IMR-90 (cell line): ENCODE results near the gene JADE2. TPM values are rescaled to one million over a fixed set of nuclear protein-coding genes. Genes with fewer than 3 reads are reported as not detected.

Source experiments
- ATAC-seq: fragments of 200-7000 bp; cut with Tn5 transposase; 2 replicates; pipeline ENCODE4 v1.9.1; 2020; ENCODE audit warnings: low read depth, mild to moderate bottlenecking, moderate library complexity
- BruUV-seq: library from RNA; stranded (reverse); fragments of 400-500 nt; replicated peaks from 2 replicates; lab custom pipeline; 2021; lab: Mats Ljungman, UMichigan
- CTCF ChIA-PET: fragments of 300-600 bp; formaldehyde crosslinking; extraction: SDS; loops from one replicate; lab custom pipeline; 2021; ENCODE audit warnings: antibody characterized with exemption; lab: Yijun Ruan, JAX
- POLR2A ChIA-PET: fragments of 300-600 bp; sonication (Branson Sonifier 250); formaldehyde crosslinking; loops from one replicate; lab custom pipeline; 2022; ENCODE audit warnings: antibody characterized with exemption; ENCODE audit not compliant: unreplicated experiment; lab: Charles Lee
- DNase-seq: peaks from one replicate; pipeline ENCODE4 v3.0.0; 2013
- H2AFZ ChIP-seq: replicated peaks from 2 replicates; pipeline ENCODE3; 2013; ENCODE audit warnings: low read length, mild to moderate bottlenecking; ENCODE audit not compliant: poor library complexity
- H2AK5ac ChIP-seq: 2 replicates; pipeline ENCODE4 v1.6.1; 2013; ENCODE audit warnings: low read depth, low read length, inconsistent platforms
- H2AK9ac ChIP-seq: replicated peaks from 2 replicates; pipeline ENCODE3; 2013; ENCODE audit warnings: mild to moderate bottlenecking, low read depth, low read length, moderate library complexity; ENCODE audit not compliant: poor library complexity
- H2BK120ac ChIP-seq: 2 replicates; pipeline ENCODE4 v1.6.1; 2013; ENCODE audit warnings: low read depth, low read length, inconsistent platforms
- H2BK15ac ChIP-seq: 3 replicates; pipeline ENCODE4 v1.6.1; 2013; ENCODE audit warnings: low read depth, low read length, inconsistent platforms
- H2BK20ac ChIP-seq: 2 replicates; pipeline ENCODE4 v1.6.1; 2013; ENCODE audit warnings: low read depth, mild to moderate bottlenecking, inconsistent platforms, low read length, moderate library complexity
- H2BK5ac ChIP-seq: 2 replicates; pipeline ENCODE4 v1.6.1; 2013; ENCODE audit warnings: mild to moderate bottlenecking, low read depth, low read length, inconsistent platforms; ENCODE audit not compliant: poor library complexity, severe bottlenecking
- H3K14ac ChIP-seq: replicated peaks from 2 replicates; pipeline ENCODE4 v1.6.1; 2013; ENCODE audit warnings: low read depth, low read length, inconsistent platforms
- H3K18ac ChIP-seq: 2 replicates; pipeline ENCODE4 v1.6.1; 2013; ENCODE audit warnings: low read depth, low read length, control low read depth
- H3K23ac ChIP-seq: 2 replicates; pipeline ENCODE4 v1.6.1; 2013; ENCODE audit warnings: low read depth, low read length, inconsistent platforms
- H3K27ac ChIP-seq: 2 replicates; pipeline ENCODE4 v1.5.1; 2013; ENCODE audit warnings: mild to moderate bottlenecking, control low read depth, low read length; ENCODE audit not compliant: insufficient read depth
- H3K27me3 ChIP-seq: 2 replicates; pipeline ENCODE4 v1.6.1; 2013; ENCODE audit warnings: low read length; ENCODE audit not compliant: control insufficient read depth, insufficient read depth
- H3K36me3 ChIP-seq: 2 replicates; pipeline ENCODE4 v1.6.1; 2013; ENCODE audit warnings: low read length, mixed read lengths; ENCODE audit not compliant: control insufficient read depth, insufficient read depth
- H3K4ac ChIP-seq: 2 replicates; pipeline ENCODE4 v1.6.1; 2013; ENCODE audit warnings: low read depth, low read length, inconsistent platforms
- H3K4me1 ChIP-seq: 2 replicates; pipeline ENCODE4 v1.6.1; 2013; ENCODE audit warnings: low read length, mixed read lengths; ENCODE audit not compliant: control insufficient read depth, insufficient read depth
- H3K4me2 ChIP-seq: 2 replicates; pipeline ENCODE4 v1.6.1; 2013; ENCODE audit warnings: low read depth, mild to moderate bottlenecking, control low read depth, low read length, moderate library complexity
- H3K4me3 ChIP-seq: 2 replicates; pipeline ENCODE4 v1.5.1; 2013; ENCODE audit warnings: low read depth, mild to moderate bottlenecking, control low read depth, low read length, moderate library complexity; ENCODE audit not compliant: insufficient read depth
- H3K56ac ChIP-seq: 2 replicates; pipeline ENCODE4 v1.6.1; 2013; ENCODE audit warnings: low read length, inconsistent platforms; ENCODE audit not compliant: insufficient read depth; ENCODE audit errors: extremely low read depth
- H3K79me1 ChIP-seq, 2 experiments: 2 replicates each; pipeline ENCODE4 v1.6.1; 2013; ENCODE audit warnings: low read length in 2 of 2, inconsistent platforms in 1 of 2, low read depth in 1 of 2
- H3K9ac ChIP-seq: 2 replicates; pipeline ENCODE4 v1.6.1; 2013; ENCODE audit warnings: low read depth, low read length, control low read depth
- H3K9me1 ChIP-seq: 2 replicates; pipeline ENCODE4 v1.6.1; 2013; ENCODE audit warnings: low read length, inconsistent platforms; ENCODE audit not compliant: insufficient read depth
- H3K9me3 ChIP-seq: 2 replicates; pipeline ENCODE4 v1.6.1; 2013; ENCODE audit warnings: low read length; ENCODE audit not compliant: control insufficient read depth, insufficient read depth
- H4K20me1 ChIP-seq: 2 replicates; pipeline ENCODE4 v1.6.1; 2013; ENCODE audit warnings: low read length, inconsistent platforms; ENCODE audit not compliant: insufficient read depth
- H4K5ac ChIP-seq: 2 replicates; pipeline ENCODE4 v1.6.1; 2013; ENCODE audit warnings: mild to moderate bottlenecking, low read depth, low read length, control low read depth
- H4K8ac ChIP-seq, 2 experiments: 2 replicates each; pipeline ENCODE4 v1.6.1; 2013; ENCODE audit warnings: low read depth in 2 of 2, low read length in 2 of 2, control low read depth in 1 of 2, inconsistent platforms in 1 of 2
- H4K91ac ChIP-seq: 2 replicates; pipeline ENCODE4 v1.6.1; 2013; ENCODE audit warnings: low read depth, low read length, inconsistent platforms; ENCODE audit not compliant: insufficient read depth
- CEBPB ChIP-seq: IDR thresholded peaks from 2 replicates; pipeline ENCODE4 v1.6.1; 2012; ENCODE audit warnings: low read depth, low read length, improper control_type of control experiment
- CHD1 ChIP-seq: IDR thresholded peaks from 2 replicates; pipeline ENCODE4 v1.6.1; 2012; ENCODE audit warnings: low read depth, low read length, improper control_type of control experiment
- CTCF ChIP-seq: conservative IDR thresholded peaks from 2 replicates; pipeline ENCODE4 v1.5.1; 2012; ENCODE audit warnings: mild to moderate bottlenecking, low read depth, low read length, improper control_type of control experiment
- ELK1 ChIP-seq: fragments of 150-350 bp; IDR thresholded peaks from 2 replicates; pipeline ENCODE4 v1.6.1; 2016; ENCODE audit warnings: low read depth, mild to moderate bottlenecking, low read length, moderate library complexity, borderline replicate concordance
- FOS ChIP-seq: fragments of 150-350 bp; IDR thresholded peaks from 2 replicates; pipeline ENCODE4 v1.6.1; 2016; ENCODE audit warnings: low read depth, low read length
- MAFK ChIP-seq: IDR thresholded peaks from 2 replicates; pipeline ENCODE4 v1.6.1; 2012; ENCODE audit warnings: low read depth, low read length, improper control_type of control experiment
- MAZ ChIP-seq: IDR thresholded peaks from 2 replicates; pipeline ENCODE4 v1.6.1; 2012; ENCODE audit warnings: low read depth, mild to moderate bottlenecking, low read length, improper control_type of control experiment, moderate library complexity, borderline replicate concordance
- MXI1 ChIP-seq: IDR thresholded peaks from 2 replicates; pipeline ENCODE4 v1.6.1; 2012; ENCODE audit warnings: low read depth, mild to moderate bottlenecking, low read length, moderate library complexity, borderline replicate concordance
- NFE2L2 ChIP-seq: fragments of 150-350 bp; IDR thresholded peaks from 2 replicates; pipeline ENCODE4 v1.6.1; 2016; ENCODE audit warnings: low read depth, mild to moderate bottlenecking, low read length
- RCOR1 ChIP-seq: IDR thresholded peaks from 2 replicates; pipeline ENCODE4 v1.6.1; 2012; ENCODE audit warnings: mild to moderate bottlenecking, low read length, improper control_type of control experiment; ENCODE audit not compliant: insufficient replicate concordance
- RFX5 ChIP-seq: IDR thresholded peaks from 2 replicates; pipeline ENCODE4 v1.8.0; 2012; ENCODE audit warnings: low read depth, mild to moderate bottlenecking, low read length, moderate library complexity
- SMC3 ChIP-seq: fragments of 150-350 bp; IDR thresholded peaks from 2 replicates; pipeline ENCODE4 v1.6.1; 2016; ENCODE audit warnings: low read depth, mild to moderate bottlenecking, antibody characterized with exemption, low read length, moderate library complexity
- USF2 ChIP-seq: fragments of 150-350 bp; IDR thresholded peaks from 2 replicates; pipeline ENCODE4 v1.6.1; 2017; ENCODE audit warnings: mild to moderate bottlenecking, antibody characterized with exemption, low read length, low read depth
- WGBS, 2 experiments: methylation state at CpG; one replicate each; pipeline versions ENCODE4 v1.1.5 to v1.1.7; 2013; ENCODE audit warnings: missing lambda C conversion rate in 2 of 2; ENCODE audit not compliant: insufficient read length in 1 of 2; ENCODE audit errors: extremely low coverage in 2 of 2; 5-methylcytosine and 5-hydroxymethylcytosine counted together
- dilution Hi-C: fragments of 300-500 bp; cut with HindIII; formaldehyde crosslinking; loops from one replicate; pipeline ENCODE4 v1.14.3; 2018; ENCODE audit warnings: low sequenced_read_pairs; ENCODE audit not compliant: unreplicated experiment
- in situ Hi-C: fragments of 300-500 bp; cut with MboI; formaldehyde crosslinking; loops from 3 replicates; pipeline ENCODE4 v1.14.3; 2019; ENCODE audit warnings: low sequenced_read_pairs, inconsistent platforms, mixed read lengths
- intact Hi-C: fragments of 100-400 bp; cut with micrococcal nuclease; formaldehyde crosslinking; loops from 2 replicates; pipeline ENCODE4 v1.10.0; 2022
- polyA plus RNA-seq, 3 experiments: library from polyadenylated mRNA; depleted of rRNA; stranded (reverse); fragments of >200 nt; gene quantifications; 2 replicates each; pipeline ENCODE4 v1.2.3, GENCODE V29; 2012; ENCODE audit warnings: low replicate concordance in 1 of 3
- total RNA-seq: library from RNA; depleted of rRNA; stranded (reverse); fragments of >200 nt; gene quantifications from 2 replicates; pipeline ENCODE4 v1.2.3, GENCODE V29; 2012

JADE2 gene
- total and polyA plus RNA-seq, 2 of the 4 experiments (the other 2 are of a cell fraction), result 13.3 to 14.9 TPM

- ChIA-PET CTCF (interaction anchor here (1.5 kb wide), 1 partner anchor 38 kb away, joined by 4 read pairs; no protein-coding TSS in a partner anchor), POLR2A (no interaction called here)
- in situ Hi-C loops, result no loop called here
- no peak overlapping the region for H3K9ac ChIP-seq
- dilution Hi-C loops, result no loop called here
- no peak overlapping the region for H3K23ac ChIP-seq
- DNase-seq (no peak), ATAC-seq (no peak)
- H4K20me1 ChIP-seq, result peaks cover 6% of the 10 kb centered on the region
- H2AFZ ChIP-seq, result no peak overlapping the region
- H3K4me1 ChIP-seq, result peaks cover 25% of the 10 kb centered on the region
- H3K56ac ChIP-seq, result no peak overlapping the region
- peaks cover 3 to 38% of the 10 kb centered on the region in 2 experiments; a peak in 1 of 4 replicates for H3K79me1 ChIP-seq
- no peaks in the 10 kb centered on the region for H3K9me3 ChIP-seq
- H3K4me3 ChIP-seq, result no peak overlapping the region
- no peak overlapping the region for H4K8ac ChIP-seq
- H2BK5ac ChIP-seq, result no peak overlapping the region
- WGBS, 2 experiments, result 90% methylated on average over 11 of the region's 28 CpGs; no CpG with 5 or more reads in 1 of the 2 experiments
- no peak overlapping the region for H3K14ac ChIP-seq
- H3K27me3 ChIP-seq, result no peaks in the 10 kb centered on the region
- no peak overlapping the region for H3K4ac ChIP-seq
- H2AK9ac ChIP-seq, result peak overlapping the region; percentile 33
- no peak overlapping the region for H3K27ac ChIP-seq
- H3K4me2 ChIP-seq, result no peak overlapping the region
- H3K9me1 ChIP-seq, result peaks cover 23% of the 10 kb centered on the region
- no peak overlapping the region for H2BK20ac ChIP-seq
- H3K18ac ChIP-seq, result no peak overlapping the region
- H4K91ac ChIP-seq, result no peak overlapping the region
- H2AK5ac ChIP-seq, result no peak overlapping the region
- no peak overlapping the region for H2BK120ac ChIP-seq
- intact Hi-C loops, result no loop called here
- no TSS peak for BruUV-seq
- H3K36me3 ChIP-seq, result peaks cover 73% of the 10 kb centered on the region
- no peak overlapping the region for H2BK15ac ChIP-seq
- H4K5ac ChIP-seq, result no peak overlapping the region
- no peak for TF ChIP-seq MXI1
- no peak for TF ChIP-seq SMC3
- TF ChIP-seq MAFK, result no peak
- no peak for TF ChIP-seq FOS
- no peak for TF ChIP-seq CTCF
- TF ChIP-seq MAZ, result no peak
- TF ChIP-seq RCOR1, result no peak
- TF ChIP-seq ELK1, result no peak
- no peak for TF ChIP-seq NFE2L2
- no peak for TF ChIP-seq CEBPB
- TF ChIP-seq CHD1, result no peak
- TF ChIP-seq USF2, result no peak
- no peak for TF ChIP-seq RFX5
Measured at GRCh38 chr5:134565791-134566740, 40.6 kb downstream of the JADE2 start.
